AG09319 (cell line): ENCODE data around the gene STX1B.

Experiments used
- DNase-seq: peaks from one replicate; pipeline ENCODE4 v3.0.0-alpha.2; 2010; ENCODE audit warnings: low read depth; ENCODE audit errors: extremely low read depth
- TF ChIP-seq, protein P1 (sequence below): IDR thresholded peaks from 2 replicates; pipeline ENCODE4 v1.5.1; 2011; ENCODE audit warnings: low read depth, mild to moderate bottlenecking, inconsistent platforms, low read length, moderate library complexity

Gene STX1B

DNA sequence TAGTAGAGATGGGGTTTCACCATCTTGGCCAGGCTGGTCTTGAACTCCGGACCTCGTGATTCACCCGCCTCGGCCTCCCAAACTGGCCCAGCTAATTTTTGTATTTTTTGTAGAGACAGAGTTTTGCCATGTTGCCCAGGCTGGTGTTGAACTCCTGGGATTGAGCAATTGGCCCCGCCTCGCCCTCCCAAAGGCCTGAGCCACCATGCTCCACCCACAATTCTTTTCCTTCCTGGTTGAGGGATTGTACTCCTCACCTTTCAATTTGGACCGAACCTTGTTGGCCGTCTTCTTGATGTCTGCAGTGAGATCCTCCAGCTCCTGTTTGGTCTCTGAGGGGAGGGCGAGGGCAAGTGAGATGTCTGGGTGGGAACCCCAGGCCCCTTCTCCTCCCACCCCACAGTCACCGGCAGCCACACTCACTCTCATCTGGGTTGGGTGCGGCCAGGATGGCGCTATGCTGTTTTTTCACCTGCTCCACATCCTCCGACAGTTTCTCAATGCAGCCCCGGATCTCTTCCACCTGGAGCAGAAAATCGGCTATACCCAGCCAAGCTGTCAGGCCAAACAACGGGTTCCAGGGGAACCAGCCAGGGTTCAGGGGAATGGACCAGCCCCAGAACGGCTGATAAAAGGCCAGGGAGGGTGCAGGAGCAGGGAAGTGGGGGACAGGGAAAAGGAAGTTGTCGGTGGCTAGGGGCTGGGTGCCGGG is 9.6 kb downstream of the STX1B start:
- TF ChIP-seq, protein P1, sequence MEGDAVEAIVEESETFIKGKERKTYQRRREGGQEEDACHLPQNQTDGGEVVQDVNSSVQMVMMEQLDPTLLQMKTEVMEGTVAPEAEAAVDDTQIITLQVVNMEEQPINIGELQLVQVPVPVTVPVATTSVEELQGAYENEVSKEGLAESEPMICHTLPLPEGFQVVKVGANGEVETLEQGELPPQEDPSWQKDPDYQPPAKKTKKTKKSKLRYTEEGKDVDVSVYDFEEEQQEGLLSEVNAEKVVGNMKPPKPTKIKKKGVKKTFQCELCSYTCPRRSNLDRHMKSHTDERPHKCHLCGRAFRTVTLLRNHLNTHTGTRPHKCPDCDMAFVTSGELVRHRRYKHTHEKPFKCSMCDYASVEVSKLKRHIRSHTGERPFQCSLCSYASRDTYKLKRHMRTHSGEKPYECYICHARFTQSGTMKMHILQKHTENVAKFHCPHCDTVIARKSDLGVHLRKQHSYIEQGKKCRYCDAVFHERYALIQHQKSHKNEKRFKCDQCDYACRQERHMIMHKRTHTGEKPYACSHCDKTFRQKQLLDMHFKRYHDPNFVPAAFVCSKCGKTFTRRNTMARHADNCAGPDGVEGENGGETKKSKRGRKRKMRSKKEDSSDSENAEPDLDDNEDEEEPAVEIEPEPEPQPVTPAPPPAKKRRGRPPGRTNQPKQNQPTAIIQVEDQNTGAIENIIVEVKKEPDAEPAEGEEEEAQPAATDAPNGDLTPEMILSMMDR: no peak
- no peak for DNase-seq

DNA sequence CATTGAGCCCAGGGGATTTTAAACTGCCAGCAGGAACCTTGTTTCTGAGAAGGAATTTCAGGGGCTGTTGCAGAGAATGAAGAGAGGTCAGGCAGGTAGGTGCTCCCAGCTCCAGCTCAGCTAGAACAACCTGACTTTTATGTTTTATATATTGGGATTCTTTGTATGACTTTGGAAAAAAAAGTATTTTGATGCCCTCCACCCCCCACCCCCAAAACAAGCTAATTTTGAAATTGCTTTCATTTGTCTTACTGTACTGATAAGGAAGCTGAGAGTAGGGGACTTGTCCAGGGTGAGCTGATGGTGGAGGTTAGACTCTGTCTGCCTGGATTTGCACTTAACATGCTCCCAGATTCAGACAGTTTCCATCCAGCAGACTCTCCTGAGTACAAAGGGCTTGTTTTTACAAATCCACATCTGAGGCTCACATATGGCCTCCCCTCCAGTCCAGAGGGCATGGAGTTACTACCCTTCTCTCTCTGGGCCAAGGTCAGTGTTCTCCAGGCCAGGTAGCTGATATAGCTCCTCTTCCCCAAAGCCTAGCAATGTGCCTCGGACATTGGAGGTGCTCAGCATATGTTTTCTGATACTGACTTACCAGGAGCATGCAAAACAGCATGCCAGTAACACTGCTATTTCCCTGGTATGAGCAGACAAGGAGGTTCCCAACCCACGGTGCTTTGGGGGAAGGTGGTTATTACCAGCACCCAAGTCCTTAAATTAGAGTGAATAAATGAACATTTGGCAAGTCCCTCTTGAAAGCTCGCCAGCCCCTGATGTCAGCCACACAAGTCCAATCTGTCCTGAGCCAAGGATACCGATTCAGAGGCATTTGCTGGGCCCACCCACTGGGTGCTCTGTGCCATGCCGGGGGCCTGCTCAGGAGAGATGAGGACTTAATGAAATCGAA is 11.3 kb downstream of the STX1B start:
- DNase-seq: no peak
- TF ChIP-seq, protein P1: no peak

DNA sequence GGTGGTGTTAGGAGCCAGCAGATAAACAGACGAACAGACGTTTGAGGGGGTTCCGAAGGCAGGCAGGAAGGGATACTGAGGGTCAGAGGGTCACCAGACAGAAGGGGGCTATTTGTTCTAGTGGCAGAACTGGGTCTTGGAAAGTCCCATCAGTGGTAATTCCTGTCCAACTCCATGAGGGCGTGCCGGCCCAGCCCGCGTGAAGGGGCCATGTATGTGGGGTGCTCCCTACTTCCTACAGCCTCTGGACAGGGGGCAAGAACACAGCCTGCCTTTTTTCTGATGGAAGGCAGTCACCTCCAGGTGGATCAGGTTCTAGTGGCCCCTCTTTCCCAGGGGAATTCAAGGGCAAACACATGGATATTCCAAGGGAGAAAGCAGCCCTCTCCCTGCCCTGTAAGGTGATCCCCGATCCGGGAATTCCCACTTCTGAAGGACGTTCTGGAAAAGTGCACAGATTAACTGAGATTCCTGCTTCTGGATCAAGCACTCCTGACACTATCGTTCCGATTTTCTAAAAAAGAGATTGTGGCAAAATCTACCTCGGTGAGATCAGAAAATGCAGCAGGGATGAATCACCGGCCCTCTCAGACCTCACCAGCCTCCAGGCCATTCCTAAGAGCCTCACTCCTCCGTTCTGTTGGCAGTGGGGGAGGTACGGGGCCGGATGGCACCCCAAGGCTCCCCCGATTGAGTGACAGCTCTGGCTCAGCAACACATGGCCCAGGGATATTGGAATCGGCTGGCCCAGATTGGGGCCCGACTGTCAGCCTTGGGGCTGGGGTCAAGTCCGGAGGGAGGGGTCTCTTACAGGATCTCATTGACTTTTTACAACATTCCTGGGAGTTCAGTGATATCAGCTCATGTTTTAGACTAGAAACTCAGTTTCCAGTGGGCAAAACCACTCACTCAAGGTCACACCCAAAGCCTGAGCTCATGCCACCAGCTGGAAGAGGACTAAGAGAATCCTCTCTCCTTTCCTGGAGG is 12.4 kb downstream of the STX1B start:
- peak; percentile 45 for DNase-seq
- TF ChIP-seq, protein P1: no peak

DNA sequence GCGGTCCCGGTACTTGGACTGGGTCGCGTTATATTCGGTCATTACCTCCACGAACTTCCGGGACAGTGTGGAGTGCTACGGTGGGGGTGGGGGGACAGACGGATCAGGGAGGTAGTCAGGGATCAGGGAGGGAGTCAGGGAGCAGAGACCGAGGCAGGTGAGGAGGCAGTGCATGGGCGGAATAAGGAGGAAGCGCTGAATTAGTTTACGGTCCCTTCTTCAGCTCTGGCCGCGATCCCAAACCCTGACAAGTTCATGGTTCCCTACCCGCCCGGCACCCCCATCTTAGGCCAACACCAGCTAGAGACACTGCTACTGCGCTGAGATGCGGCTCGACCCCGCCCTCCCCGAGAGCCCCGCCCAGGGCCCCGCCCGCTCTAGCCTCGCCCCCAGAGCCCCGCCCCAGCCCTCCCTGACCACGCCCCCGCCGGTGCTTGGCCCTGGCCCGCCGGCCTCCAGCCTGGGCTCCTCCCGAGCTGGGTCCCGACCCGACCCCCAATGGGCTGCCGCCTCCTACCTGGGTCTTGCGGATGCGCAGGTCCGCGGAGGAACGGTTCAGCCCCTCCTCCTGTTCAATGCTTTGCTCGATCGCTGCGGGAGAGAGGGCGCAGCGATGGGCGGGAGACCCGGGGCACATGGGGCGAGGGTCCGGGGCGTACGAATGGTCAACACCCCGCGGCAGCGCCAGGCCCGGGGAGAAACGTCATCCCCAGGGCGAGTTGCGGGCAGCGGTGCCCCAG is 13.3 kb downstream of the STX1B start:
- peak; percentile 24 for DNase-seq
- TF ChIP-seq, protein P1: no peak

DNA sequence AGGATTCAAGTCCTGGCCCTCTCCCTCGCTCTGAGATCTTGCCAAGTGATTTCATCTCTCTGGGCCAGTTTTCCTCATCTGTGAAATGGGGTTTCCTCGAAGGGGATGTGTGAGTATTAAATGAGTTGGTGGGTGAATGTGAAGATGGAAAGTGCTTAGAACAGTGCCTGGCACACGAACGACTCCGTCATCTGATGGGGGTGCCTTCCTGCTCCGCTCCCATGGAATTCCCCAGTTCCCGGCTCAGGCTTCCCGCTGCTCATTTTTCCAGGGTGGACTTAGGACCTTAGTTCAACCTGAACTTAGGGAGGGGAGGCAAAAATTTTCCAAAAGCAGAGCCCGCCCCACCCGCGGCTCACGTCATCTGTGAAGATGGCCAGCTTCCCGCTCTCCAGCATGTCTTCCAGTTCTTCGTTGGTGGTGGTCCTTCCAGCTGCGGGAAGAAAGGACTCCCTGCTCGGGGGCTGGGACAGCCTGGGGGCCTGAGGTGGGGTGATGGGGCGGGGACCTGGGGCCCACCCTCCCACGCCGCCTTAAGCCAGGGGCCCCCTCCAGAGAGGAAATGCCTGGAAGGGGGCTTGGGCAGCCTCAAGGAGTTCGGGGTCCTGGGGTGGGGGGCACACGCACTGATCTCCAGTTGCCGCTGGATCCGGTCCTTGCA is 14.0 kb downstream of the STX1B start:
- DNase-seq: no peak
- TF ChIP-seq, protein P1: no peak

DNA sequence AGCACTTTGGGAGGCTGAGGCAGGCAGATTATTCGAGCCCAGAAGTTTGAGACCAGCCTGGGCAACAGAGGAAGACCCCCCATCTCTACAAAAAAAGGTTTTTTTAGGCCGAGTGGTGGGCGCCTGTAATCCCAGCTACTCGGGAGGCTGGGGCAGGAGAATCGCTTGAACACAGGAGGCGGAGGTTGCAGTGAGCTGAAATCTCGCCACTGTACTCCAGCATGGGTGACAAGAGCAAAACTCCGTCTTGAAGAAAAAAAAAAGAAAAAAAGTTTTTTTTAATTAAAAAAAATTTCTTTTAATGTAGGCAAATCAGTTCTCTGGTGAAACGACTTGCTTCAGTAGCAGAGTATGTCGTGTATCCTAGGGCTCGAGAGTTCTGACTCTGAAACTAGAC is 14.5 kb downstream of the STX1B start:
- no peak for DNase-seq
- TF ChIP-seq, protein P1: no peak
